Duodenal mucosa (tissue), 2 donors: ENCODE measurements around the gene METAP1D.
A peak's percentile ranks its signal among the peaks of the same experiment; 100 is the strongest.

Source experiments
- H3K27ac ChIP-seq: one replicate; pipeline ENCODE4 v1.7.0; 2013; ENCODE audit warnings: low read depth, low read length
- H3K27me3 ChIP-seq, 2 donors: one replicate each; pipeline ENCODE4 v1.7.0; 2013; ENCODE audit warnings: low read length in 2 of 2, control low read depth in 1 of 2; ENCODE audit not compliant: insufficient read depth in 2 of 2, control insufficient read depth in 1 of 2
- H3K36me3 ChIP-seq, 2 donors: one replicate each; pipeline ENCODE4 v1.7.0; 2013; ENCODE audit warnings: low read length in 2 of 2, control low read depth in 1 of 2; ENCODE audit not compliant: insufficient read depth in 2 of 2, control insufficient read depth in 1 of 2
- H3K4me1 ChIP-seq, 2 donors: one replicate each; pipeline ENCODE4 v1.7.0; 2013; ENCODE audit warnings: low read length in 2 of 2, control low read depth in 1 of 2; ENCODE audit not compliant: insufficient read depth in 2 of 2, control insufficient read depth in 1 of 2
- H3K4me3 ChIP-seq, 2 donors: one replicate each; pipeline ENCODE4 v1.7.0; 2013; ENCODE audit warnings: low read length in 2 of 2, low read depth in 1 of 2
- H3K9ac ChIP-seq, 2 donors: one replicate each; pipeline ENCODE4 v1.7.0; 2013; ENCODE audit warnings: low read length in 2 of 2, low read depth in 1 of 2
- H3K9me3 ChIP-seq, 2 donors: one replicate each; pipeline ENCODE4 v1.7.0; 2013; ENCODE audit warnings: low read length in 2 of 2, control low read depth in 1 of 2; ENCODE audit not compliant: control insufficient read depth in 1 of 2

The METAP1D gene

GRCh38 chr2:172084645-172085459 lies 85.1 kb downstream of the METAP1D start:
- Histone ChIP-seq H3K4me3 (peak overlapping the region; percentile 62 to 65), H3K4me1 (peaks cover 22 to 50% of the 10 kb centered on the region in 2 donors), H3K36me3 (no peaks in the 10 kb centered on the region), H3K27ac (no peak overlapping the region), H3K27me3 (peaks cover 99 to 100% of the 10 kb centered on the region in 2 donors), H3K9me3 (no peaks in the 10 kb centered on the region), H3K9ac (no peak overlapping the region)

- H3K27me3 ChIP-seq, result peaks cover 99 to 100% of the 10 kb centered on the region in 2 donors
- peak within 1 kb of the TSS in 1 of 2 donors; percentile 12 for H3K9ac ChIP-seq
- no peaks in the 10 kb centered on the region for H3K9me3 ChIP-seq
- no peak within 1 kb of the TSS for H3K27ac ChIP-seq
- no peaks in the 10 kb centered on the region for H3K36me3 ChIP-seq
- peaks cover 22 to 50% of the 10 kb centered on the region in 2 donors for H3K4me1 ChIP-seq
- H3K4me3 ChIP-seq, result peak within 1 kb of the TSS; percentile 62 to 65
These were observed 85.9 kb downstream of the METAP1D start, which contains the start of gene DLX1 for GRCh38 chr2:172085460-172086159. DLX1 (plus strand) TSS chr2:172085507; CDS start chr2:172085678, 171 bp downstream.

DNA sequence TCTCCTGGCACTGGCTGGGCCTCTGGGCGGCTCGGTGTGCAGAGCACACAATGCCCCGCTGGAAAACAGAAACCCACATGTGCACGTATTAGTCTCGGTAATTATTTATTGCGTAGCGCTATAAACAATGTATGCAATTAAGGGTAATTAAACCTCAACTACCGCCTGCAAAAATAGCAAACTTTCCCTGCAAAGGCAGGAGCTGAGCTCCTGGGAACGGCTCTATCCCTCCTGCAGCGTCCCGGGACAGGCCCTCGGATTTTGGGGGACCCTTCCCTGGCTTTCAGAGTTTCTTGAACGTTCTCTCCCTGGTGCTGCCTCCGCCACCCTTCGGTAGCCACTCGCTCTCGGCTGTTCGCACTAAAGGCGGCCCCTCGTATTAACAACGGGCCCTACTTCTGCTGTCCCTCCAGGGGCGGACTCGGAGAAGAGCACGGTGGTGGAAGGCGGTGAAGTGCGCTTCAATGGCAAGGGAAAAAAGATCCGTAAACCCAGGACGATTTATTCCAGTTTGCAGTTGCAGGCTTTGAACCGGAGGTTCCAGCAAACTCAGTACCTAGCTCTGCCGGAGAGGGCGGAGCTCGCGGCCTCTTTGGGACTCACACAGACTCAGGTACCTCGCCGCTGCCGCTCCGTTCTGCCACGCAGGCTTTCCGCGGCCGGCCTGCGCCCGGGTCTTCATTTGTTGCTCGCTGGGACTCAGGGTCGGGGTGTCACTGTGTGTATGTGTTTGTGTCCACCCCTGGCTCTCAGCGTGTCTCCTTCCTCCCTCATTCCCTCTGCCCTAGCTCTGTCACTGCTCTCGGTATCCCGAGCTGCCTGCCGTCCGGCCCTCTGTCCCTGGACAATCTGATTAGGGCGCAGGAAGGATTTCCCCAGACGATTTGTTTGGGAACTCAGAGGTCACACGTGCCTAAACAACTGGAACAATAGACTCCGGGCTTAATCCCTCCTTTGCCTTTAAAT lies 86.8 kb downstream of the METAP1D start:
- H3K27ac ChIP-seq, result no peak overlapping the region
- no peaks in the 10 kb centered on the region for H3K36me3 ChIP-seq
- peaks cover 22 to 45% of the 10 kb centered on the region in 2 donors for H3K4me1 ChIP-seq
- H3K4me3 ChIP-seq, result peak overlapping the region; percentile 52 to 65
- peaks cover 97 to 100% of the 10 kb centered on the region in 2 donors for H3K27me3 ChIP-seq
- H3K9me3 ChIP-seq, result no peaks in the 10 kb centered on the region
- no peak overlapping the region for H3K9ac ChIP-seq

GRCh38 chr2:172087207-172087779 lies 87.5 kb downstream of the METAP1D start:
- H3K4me1 ChIP-seq, result peaks cover 22 to 43% of the 10 kb centered on the region in 2 donors
- H3K9ac ChIP-seq, result no peak overlapping the region
- peaks cover 97 to 100% of the 10 kb centered on the region in 2 donors for H3K27me3 ChIP-seq

GRCh38 chr2:172087780-172088244 lies 88.1 kb downstream of the METAP1D start:
- peaks cover 22 to 41% of the 10 kb centered on the region in 2 donors for H3K4me1 ChIP-seq
- H3K27me3 ChIP-seq, result peaks cover 97 to 100% of the 10 kb centered on the region in 2 donors
- no peaks in the 10 kb centered on the region for H3K9me3 ChIP-seq
- no peak overlapping the region for H3K4me3 ChIP-seq
- no peak overlapping the region for H3K9ac ChIP-seq
- H3K27ac ChIP-seq, result no peak overlapping the region
- no peaks in the 10 kb centered on the region for H3K36me3 ChIP-seq

More at GRCh38 chr2:172087207-172087779, 87.5 kb downstream of the METAP1D start:
- no peaks in the 10 kb centered on the region for H3K9me3 ChIP-seq
- H3K4me3 ChIP-seq, result no peak overlapping the region
- no peak overlapping the region for H3K27ac ChIP-seq
- no peaks in the 10 kb centered on the region for H3K36me3 ChIP-seq

DNA sequence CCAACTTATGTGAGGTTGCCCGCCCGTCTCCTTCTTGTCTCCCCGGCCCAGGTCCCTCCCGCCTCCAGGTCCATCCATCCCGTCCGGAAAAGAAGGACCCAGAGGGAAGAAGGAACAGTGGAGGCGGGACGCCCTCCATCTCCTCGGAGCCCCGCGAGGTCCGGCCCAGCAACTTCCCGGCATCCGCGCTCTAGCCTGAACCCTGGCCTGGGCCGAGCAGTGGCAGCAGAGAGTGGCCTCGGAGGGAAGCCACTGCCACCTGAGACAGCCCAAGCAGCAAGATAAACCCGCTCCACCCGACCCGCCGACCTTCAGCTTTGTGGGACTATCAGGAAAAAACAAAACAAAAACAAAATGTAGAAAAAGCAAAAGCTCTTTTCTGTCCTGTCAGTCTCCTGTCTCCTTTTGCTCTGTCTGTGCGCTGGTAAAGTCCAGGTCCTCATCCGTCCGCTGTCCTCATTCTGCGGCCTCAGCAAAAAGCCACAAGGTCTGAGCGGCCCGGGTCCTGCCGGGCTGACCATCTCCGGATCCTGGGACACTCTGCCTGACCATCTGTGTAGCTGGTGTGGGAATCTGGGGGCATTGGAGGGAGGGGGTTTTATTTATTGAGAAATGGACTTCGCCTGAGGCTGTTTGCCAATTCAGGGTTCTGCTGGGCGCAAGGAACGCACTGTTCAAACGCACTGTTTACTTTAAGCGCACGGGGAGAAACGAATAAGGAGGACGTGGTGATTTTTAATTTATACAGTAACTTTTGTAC lies 88.7 kb downstream of the METAP1D start:
- H3K4me3 ChIP-seq, result no peak overlapping the region

GRCh38 chr2:172089005-172089504 lies 89.3 kb downstream of the METAP1D start:
- no peak overlapping the region for H3K27ac ChIP-seq
- peaks cover 97 to 100% of the 10 kb centered on the region in 2 donors for H3K27me3 ChIP-seq
- no peaks in the 10 kb centered on the region for H3K9me3 ChIP-seq
- H3K4me1 ChIP-seq, result peaks cover 15 to 30% of the 10 kb centered on the region in 2 donors
- H3K36me3 ChIP-seq, result no peaks in the 10 kb centered on the region
- H3K9ac ChIP-seq, result no peak overlapping the region
- H3K4me3 ChIP-seq, result no peak overlapping the region

More for the DNA sequence above, 88.7 kb downstream of the METAP1D start:
- no peak overlapping the region for H3K9ac ChIP-seq
- no peaks in the 10 kb centered on the region for H3K9me3 ChIP-seq
- H3K27ac ChIP-seq, result no peak overlapping the region
- peaks cover 22 to 36% of the 10 kb centered on the region in 2 donors for H3K4me1 ChIP-seq
- H3K36me3 ChIP-seq, result no peaks in the 10 kb centered on the region
- H3K27me3 ChIP-seq, result peaks cover 97 to 100% of the 10 kb centered on the region in 2 donors

DNA sequence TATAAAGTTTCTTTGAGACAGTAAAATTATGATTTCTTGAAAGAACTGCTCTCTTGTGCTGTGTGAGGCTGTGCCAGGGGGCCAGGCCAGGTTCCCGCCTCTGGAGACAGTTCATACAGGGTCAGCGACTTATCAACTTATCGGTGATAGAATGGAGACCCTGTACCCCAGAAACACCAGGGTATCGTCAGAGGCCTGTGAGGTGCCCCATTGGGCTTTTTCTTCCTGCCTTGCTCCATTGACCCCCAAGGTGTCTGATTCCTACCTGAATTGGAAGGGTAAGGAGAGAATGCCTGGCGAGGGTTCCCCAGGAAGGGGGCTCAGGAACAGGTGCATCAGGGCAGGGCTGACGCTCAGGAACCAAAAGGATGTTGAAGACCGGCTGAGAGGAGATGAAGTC lies 89.9 kb downstream of the METAP1D start:
- Histone ChIP-seq H3K27me3 (peaks cover 96 to 100% of the 10 kb centered on the region in 2 donors), H3K36me3 (no peaks in the 10 kb centered on the region), H3K9me3 (no peaks in the 10 kb centered on the region), H3K4me1 (peaks cover 11 to 24% of the 10 kb centered on the region in 2 donors), H3K4me3 (no peak overlapping the region), H3K9ac (no peak overlapping the region), H3K27ac (no peak overlapping the region)
